Right renal pelvis (tissue), 4 donors: Measurements from ENCODE around the gene CAPS. TPM values are rescaled to one million over a fixed set of nuclear protein-coding genes. Genes with fewer than 3 reads are reported as not detected.

Experiments used
- DNase-seq, 4 donors: peaks; one replicate each; pipeline ENCODE4 v3.0.0-alpha.2; 2013; ENCODE audit warnings: low read depth in 4 of 4, low spot score in 3 of 4, missing footprints in 1 of 4
- polyA plus RNA-seq, 4 donors: library from polyadenylated mRNA; unstranded; fragments of 120-200 nt; gene quantifications; one replicate each; pipeline ENCODE4 v1.2.1, GENCODE V29; 2013; ENCODE audit not compliant: insufficient read length in 4 of 4

CAPS gene
- polyA plus RNA-seq, 4 donors: 23.3 to 44.2 (median 29.1) TPM

- no peak for DNase-seq
These were observed 21.9 kb upstream of the CAPS start for GRCh38 chr19:5891938-5892771.

- no peak for DNase-seq
These were observed 21.2 kb upstream of the CAPS start for GRCh38 chr19:5892772-5893275.

GRCh38 chr19:5893296-5893903 lies 20.7 kb upstream of the CAPS start:
- DNase-seq: no peak

GRCh38 chr19:5893907-5894703 lies 19.9 kb upstream of the CAPS start:
- DNase-seq: no peak

- DNase-seq: no peak
These were observed 19.2 kb upstream of the CAPS start for GRCh38 chr19:5894704-5895349.

GRCh38 chr19:5895409-5895808 lies 18.6 kb upstream of the CAPS start:
- DNase-seq: no peak

GRCh38 chr19:5895890-5896289 lies 18.2 kb upstream of the CAPS start:
- DNase-seq: no peak

- DNase-seq: no peak
These were observed 17.5 kb upstream of the CAPS start for GRCh38 chr19:5896365-5897076.

- DNase-seq: no peak
These were observed 16.7 kb upstream of the CAPS start for GRCh38 chr19:5897189-5897969.

- no peak for DNase-seq
These were observed 14.1 kb upstream of the CAPS start for GRCh38 chr19:5899728-5900526.

GRCh38 chr19:5900976-5901375 lies 13.1 kb upstream of the CAPS start:
- DNase-seq: no peak

GRCh38 chr19:5903056-5903623 lies 10.9 kb upstream of the CAPS start:
- no peak for DNase-seq

GRCh38 chr19:5903624-5904351 lies 10.3 kb upstream of the CAPS start, which contains the start of gene NDUFA11:
TSS of gene NDUFA11 (minus strand) at chr19:5903790. CDS start at chr19:5903708, 82 bp downstream.
- peak; percentile 94 to 96 (median 94) for DNase-seq

- DNase-seq: peak in 3 of 4 donors; percentile 99 to 100 (median 99)
These were observed 9.5 kb upstream of the CAPS start, which contains the start of gene VMAC for GRCh38 chr19:5904352-5905113. TSS of gene VMAC (plus strand) at chr19:5904872. CDS start at chr19:5904891, 19 bp downstream.

- no peak for DNase-seq
These were observed 8.8 kb upstream of the CAPS start for GRCh38 chr19:5905114-5905778.

- DNase-seq: no peak
These were observed 6.8 kb upstream of the CAPS start for GRCh38 chr19:5907241-5907640.
